ENCODE results near the gene MAPK8IP3.

MAPK8IP3 gene

DNA sequence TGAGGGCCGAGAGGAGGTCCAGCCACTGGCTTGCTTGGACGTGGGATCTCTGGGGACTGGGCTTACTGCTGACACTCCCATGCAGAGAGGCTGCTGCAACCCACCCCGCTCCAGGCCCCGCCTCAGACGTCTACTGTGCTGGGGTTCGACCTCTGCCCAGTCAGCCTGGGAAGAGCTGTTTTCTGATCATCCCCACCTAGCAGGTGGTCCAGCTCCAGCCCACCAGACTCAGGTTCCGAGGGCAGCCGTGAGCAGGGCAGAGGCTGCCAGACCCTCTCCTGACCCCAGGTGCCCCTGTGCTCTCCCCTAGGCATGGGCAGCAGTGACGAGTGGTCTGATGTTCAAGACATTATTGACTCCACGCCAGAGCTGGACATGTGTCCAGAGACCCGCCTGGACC, 41.9 kb downstream of the MAPK8IP3 start:
- TF ChIP-seq, protein P1, sequence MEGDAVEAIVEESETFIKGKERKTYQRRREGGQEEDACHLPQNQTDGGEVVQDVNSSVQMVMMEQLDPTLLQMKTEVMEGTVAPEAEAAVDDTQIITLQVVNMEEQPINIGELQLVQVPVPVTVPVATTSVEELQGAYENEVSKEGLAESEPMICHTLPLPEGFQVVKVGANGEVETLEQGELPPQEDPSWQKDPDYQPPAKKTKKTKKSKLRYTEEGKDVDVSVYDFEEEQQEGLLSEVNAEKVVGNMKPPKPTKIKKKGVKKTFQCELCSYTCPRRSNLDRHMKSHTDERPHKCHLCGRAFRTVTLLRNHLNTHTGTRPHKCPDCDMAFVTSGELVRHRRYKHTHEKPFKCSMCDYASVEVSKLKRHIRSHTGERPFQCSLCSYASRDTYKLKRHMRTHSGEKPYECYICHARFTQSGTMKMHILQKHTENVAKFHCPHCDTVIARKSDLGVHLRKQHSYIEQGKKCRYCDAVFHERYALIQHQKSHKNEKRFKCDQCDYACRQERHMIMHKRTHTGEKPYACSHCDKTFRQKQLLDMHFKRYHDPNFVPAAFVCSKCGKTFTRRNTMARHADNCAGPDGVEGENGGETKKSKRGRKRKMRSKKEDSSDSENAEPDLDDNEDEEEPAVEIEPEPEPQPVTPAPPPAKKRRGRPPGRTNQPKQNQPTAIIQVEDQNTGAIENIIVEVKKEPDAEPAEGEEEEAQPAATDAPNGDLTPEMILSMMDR (IDR thresholded peaks at IDR 0.05): no peak

DNA sequence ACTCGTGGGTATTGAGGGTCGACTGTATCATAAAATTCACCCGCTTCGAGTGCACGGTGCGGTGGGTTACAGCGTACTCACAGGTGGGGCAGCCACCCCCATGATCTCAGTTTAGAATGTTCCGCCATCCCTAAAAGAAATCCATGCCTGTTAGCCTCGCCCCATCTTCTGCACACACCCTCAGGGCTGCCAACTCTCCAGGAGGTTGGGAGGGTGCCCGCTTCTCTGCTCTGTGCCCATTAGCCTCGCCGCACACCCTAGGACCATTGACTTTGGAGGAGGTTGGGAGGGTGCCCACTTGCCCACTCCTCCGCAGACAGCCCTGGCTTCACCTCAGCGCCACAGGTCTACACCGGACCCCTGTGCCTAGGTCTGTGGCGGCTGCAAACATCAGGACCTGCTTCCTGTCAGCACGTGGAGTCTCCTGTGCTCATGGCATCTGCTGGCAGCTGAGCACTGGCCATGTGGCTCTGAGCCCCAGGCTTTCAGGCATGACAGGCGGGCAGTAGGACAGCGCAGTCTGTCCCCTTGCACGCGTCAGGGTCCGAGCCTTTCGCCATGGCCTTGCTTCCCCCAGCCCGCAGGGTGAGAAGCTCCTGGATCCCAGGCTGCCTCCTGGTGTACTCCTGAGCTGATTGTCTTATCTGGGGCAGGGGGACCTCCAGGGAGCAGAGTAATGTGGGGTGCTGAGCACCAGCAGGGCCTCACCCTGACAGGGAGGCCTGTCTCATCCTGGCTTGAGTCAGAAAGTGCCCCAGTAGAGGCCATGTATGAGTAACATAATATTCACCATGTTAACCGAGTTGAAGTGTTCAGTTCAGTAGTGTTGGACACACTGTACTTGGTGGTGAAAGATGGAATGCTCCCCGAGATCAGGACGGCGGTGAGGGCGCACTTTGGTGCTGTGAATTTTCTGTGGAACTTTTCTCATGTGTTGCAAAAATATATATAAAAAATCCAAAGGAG, 43.4 kb downstream of the MAPK8IP3 start:
- TF ChIP-seq, protein P1 (IDR thresholded peaks at IDR 0.05): no peak

DNA sequence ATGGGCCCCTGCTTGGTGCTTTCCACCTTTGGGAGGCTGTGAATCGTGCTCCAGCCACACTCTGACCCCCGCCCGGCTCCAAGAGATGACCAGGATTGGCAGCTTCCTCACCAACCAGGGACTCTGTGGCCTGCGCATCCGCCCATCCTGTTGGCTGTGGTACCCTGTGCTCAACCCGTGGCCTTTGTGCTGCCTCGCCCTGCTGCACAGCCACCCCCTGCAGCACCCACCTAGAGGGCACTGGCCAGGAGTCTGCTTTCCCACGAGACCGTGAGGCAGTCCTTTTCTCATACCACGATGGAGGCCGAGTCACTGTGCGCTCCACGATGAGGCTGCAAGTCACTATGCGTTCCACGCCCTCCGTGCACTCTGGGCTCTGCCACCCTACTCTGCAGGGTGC, 46.0 kb downstream of the MAPK8IP3 start:
- TF ChIP-seq, protein P1 (IDR thresholded peaks at IDR 0.05): no peak

DNA sequence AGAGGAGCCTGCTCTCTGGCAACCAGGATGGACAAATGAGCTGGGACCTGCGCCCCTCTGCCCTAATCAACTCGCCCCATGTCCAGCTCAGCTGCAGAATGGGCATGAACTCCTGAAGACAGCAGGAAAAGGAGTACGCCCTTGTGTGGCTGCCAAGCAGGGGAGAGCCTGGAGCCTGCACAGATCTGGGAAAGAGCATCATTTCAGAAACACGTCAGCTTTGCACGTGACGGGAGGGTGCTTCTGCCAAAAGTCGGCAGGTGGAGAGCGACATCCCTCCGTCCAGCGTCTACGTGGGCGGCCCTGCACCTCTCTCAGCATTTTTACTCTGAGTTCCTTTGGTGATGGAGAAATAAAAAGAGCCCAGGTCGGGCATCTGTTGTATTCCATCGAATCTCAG, 46.9 kb downstream of the MAPK8IP3 start:
- TF ChIP-seq, protein P1 (IDR thresholded peaks at IDR 0.05): no peak

DNA sequence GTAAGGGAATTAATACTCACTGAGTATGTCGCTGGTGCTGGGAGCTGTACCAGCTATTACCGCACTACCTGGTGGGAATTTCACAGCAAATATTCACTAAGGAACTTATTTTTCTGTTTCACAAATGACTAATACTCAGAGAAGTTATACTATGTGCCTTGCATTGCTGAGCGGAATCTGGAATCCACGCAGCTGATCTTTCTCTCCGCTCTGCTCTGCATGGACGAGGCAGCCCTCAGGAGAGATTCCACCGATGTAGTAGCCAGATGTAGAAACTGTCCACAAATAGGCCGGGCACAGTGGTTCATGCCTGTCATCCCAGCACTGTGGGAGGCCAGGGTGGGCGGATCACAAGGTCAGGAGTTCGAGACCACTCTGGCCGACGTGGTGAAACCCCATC, 48.2 kb downstream of the MAPK8IP3 start:
- TF ChIP-seq, protein P1 (IDR thresholded peaks at IDR 0.05): no peak

DNA sequence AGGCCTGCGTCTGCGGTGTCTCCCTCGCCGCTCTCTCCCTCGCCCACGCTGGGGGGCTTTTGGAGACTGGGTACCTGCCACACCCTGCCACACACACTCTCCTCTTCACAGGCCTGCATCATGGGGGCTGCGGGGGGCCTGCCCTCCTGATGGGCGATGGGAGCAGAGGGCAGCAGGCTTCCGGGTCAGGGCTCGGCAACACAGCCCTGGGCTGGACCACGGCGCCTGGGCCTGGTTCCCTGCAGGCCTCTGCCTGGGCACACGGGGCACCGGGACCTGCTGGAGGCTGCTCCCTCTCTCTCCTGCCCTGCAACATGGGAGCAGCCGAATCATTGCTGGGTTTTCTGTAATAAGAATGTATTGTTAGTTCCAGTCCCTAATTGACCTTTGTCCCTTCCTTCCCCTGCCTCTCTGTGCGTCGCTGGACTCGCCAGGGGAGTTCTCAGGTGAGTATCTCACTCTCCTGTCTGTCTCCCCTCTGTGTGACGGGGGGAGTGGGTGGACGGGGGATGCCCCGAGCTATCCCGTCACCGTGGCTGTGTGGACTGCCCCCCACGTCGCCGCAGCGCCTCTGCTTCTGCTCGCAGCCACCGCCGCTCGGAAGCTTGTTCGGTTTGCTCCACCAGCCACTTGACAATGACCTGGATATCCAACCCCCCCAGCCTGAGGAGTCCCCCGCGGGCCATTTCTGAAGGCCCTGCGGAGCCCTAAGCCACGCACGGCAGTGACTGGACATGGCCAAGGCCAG, 51.9 kb downstream of the MAPK8IP3 start:
- TF ChIP-seq, protein P1 (IDR thresholded peaks at IDR 0.05): no peak

DNA sequence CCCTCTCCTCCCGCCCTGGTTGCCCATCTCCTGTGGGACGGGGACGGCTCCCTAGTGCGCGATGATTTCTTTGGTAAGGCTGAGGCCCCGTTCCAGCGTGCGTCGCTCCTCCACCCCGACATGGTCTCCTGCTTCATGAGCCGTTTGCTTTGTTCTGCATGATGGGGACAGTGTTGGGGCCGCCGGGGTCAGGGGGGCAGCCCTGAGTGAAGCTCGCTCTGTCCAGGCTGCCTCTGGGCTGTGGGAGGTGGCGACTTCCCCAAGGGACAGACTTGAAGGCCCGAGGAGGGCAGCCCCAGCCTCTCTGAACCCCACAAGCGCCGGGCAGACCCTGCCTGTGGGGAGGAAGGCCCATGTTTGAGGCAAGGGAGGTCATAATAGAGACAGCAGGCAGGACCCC, 52.9 kb downstream of the MAPK8IP3 start:
- TF ChIP-seq, protein P1 (IDR thresholded peaks at IDR 0.05): no peak

Data from LNCAP (cell line).